H1 (cell line): ENCODE data around the gene LCA5L. TPM values are rescaled to one million over a fixed set of nuclear protein-coding genes. Genes with fewer than 3 reads are reported as not detected.
A peak's percentile ranks its signal among the peaks of the same experiment; 100 is the strongest.

Experiments
- CTCF ChIA-PET: fragments of 300-600 bp; sonication (Branson Sonifier 250); formaldehyde crosslinking; loops from one replicate; lab custom pipeline; 2021; ENCODE audit not compliant: partially characterized antibody; lab: Charles Lee
- POLR2A ChIA-PET: fragments of 300-600 bp; sonication (Branson Sonifier 250); formaldehyde crosslinking; loops from one replicate; lab custom pipeline; 2021; ENCODE audit warnings: inconsistent platforms; ENCODE audit not compliant: partially characterized antibody; lab: Charles Lee
- DNase-seq, 2 experiments: peaks; one replicate each; pipeline versions ENCODE4 v3.0.0 to v3.0.0-alpha.2; 2010 to 2022; ENCODE audit warnings: low spot score in 2 of 2, low read depth in 1 of 2, mixed read lengths in 1 of 2
- FAIRE-seq: peaks from 2 replicates; lab custom pipeline; 2011; peaks lifted over from hg19 to GRCh38; lab: Jason Lieb, UNC
- H2AFZ ChIP-seq: 2 replicates; pipeline ENCODE4 v1.8.1; 2012; ENCODE audit warnings: low read length, inconsistent platforms
- H2AK5ac ChIP-seq: 2 replicates; pipeline ENCODE4 v1.6.1; 2013; ENCODE audit warnings: low read depth, low read length
- H2BK120ac ChIP-seq: replicated peaks from 2 replicates; pipeline ENCODE3; 2013; ENCODE audit warnings: low read depth, low read length, inconsistent platforms
- H2BK12ac ChIP-seq: 2 replicates; pipeline ENCODE4 v1.6.1; 2013; ENCODE audit warnings: low read depth, low read length
- H2BK15ac ChIP-seq: 2 replicates; pipeline ENCODE4 v1.6.1; 2013; ENCODE audit warnings: low read length
- H2BK20ac ChIP-seq: 2 replicates; pipeline ENCODE4 v1.6.1; 2013; ENCODE audit warnings: low read length
- H2BK5ac ChIP-seq: 2 replicates; pipeline ENCODE4 v1.6.1; 2013; ENCODE audit warnings: low read depth, low read length
- H3K14ac ChIP-seq: 2 replicates; pipeline ENCODE4 v1.6.1; 2013; ENCODE audit warnings: inconsistent platforms; ENCODE audit not compliant: insufficient read length
- H3K18ac ChIP-seq: 2 replicates; pipeline ENCODE4 v1.6.1; 2013; ENCODE audit warnings: low read length; ENCODE audit errors: extremely low read depth
- H3K23ac ChIP-seq: 2 replicates; pipeline ENCODE4 v1.6.1; 2013; ENCODE audit warnings: inconsistent platforms; ENCODE audit not compliant: insufficient read length
- H3K23me2 ChIP-seq: 2 replicates; pipeline ENCODE4 v1.6.1; 2013; ENCODE audit warnings: low read depth, low read length
- H3K27ac ChIP-seq: 2 replicates; pipeline ENCODE4 v1.6.1; 2011; ENCODE audit warnings: low read depth, low read length, inconsistent platforms
- H3K27me3 ChIP-seq, 4 experiments: replicated peaks in 1 of 4; 1 replicate in 1 of 4; 2 replicates in 3 of 4; pipeline versions ENCODE4 v1.6.1 to v1.8.1; 2011 to 2013; ENCODE audit warnings: low read length in 3 of 4, mild to moderate bottlenecking in 3 of 4, inconsistent platforms in 2 of 4, mixed read lengths in 2 of 4, moderate library complexity in 1 of 4; ENCODE audit not compliant: control insufficient read depth in 3 of 4, insufficient read depth in 3 of 4; ENCODE audit errors: extremely low read depth in 1 of 4
- H3K36me3 ChIP-seq, 4 experiments: 2 replicates each; pipeline versions ENCODE4 v1.6.1 to v1.8.1; 2011 to 2013; ENCODE audit warnings: mild to moderate bottlenecking in 4 of 4, low read length in 3 of 4, moderate library complexity in 2 of 4, control low read depth in 1 of 4, inconsistent platforms in 1 of 4; ENCODE audit not compliant: insufficient read depth in 4 of 4, control insufficient read depth in 2 of 4
- H3K4ac ChIP-seq: replicated peaks from 2 replicates; pipeline ENCODE3; 2013; ENCODE audit warnings: low read length, low read depth, mixed read lengths, inconsistent platforms; ENCODE audit not compliant: insufficient read length
- H3K4me1 ChIP-seq, 4 experiments: replicated peaks in 1 of 4; 1 replicate in 1 of 4; 2 replicates in 3 of 4; pipeline versions ENCODE4 v1.6.1 to v1.8.1; 2011 to 2013; ENCODE audit warnings: low read length in 3 of 4, inconsistent platforms in 2 of 4, mixed read lengths in 1 of 4; ENCODE audit not compliant: insufficient read depth in 4 of 4, control insufficient read depth in 3 of 4
- H3K4me2 ChIP-seq, 2 experiments: 2 replicates each; pipeline versions ENCODE4 v1.6.1 to v1.8.1; 2011 to 2013; ENCODE audit warnings: low read depth in 2 of 2, low read length in 2 of 2, control low read depth in 1 of 2, inconsistent platforms in 1 of 2, mild to moderate bottlenecking in 1 of 2; ENCODE audit not compliant: insufficient read depth in 1 of 2
- H3K4me3 ChIP-seq, 4 experiments: fragments of 200-600, 300-600 bp in 1 of 4; sonication (generic), shearing (Covaris generic), sonication (Bioruptor Twin) in 1 of 4; 2 replicates each; pipeline versions ENCODE4 v1.5.1 to v1.8.1; 2011 to 2016; ENCODE audit warnings: low read length in 4 of 4, low read depth in 3 of 4, control low read depth in 2 of 4, inconsistent platforms in 2 of 4, mild to moderate bottlenecking in 2 of 4, mixed read lengths in 1 of 4, moderate library complexity in 1 of 4; ENCODE audit not compliant: insufficient read depth in 2 of 4; ENCODE audit errors: extremely low read depth in 1 of 4
- H3K56ac ChIP-seq: replicated peaks from 2 replicates; pipeline ENCODE3; 2013; ENCODE audit warnings: low read depth, mild to moderate bottlenecking, mixed read lengths, low read length, inconsistent platforms; ENCODE audit not compliant: insufficient read length
- H3K79me1 ChIP-seq: 2 replicates; pipeline ENCODE4 v1.6.1; 2013; ENCODE audit warnings: low read depth, low read length, control low read depth
- H3K79me2 ChIP-seq, 2 experiments: 2 replicates each; pipeline versions ENCODE4 v1.6.1 to v1.8.1; 2012 to 2013; ENCODE audit warnings: low read length in 2 of 2, mild to moderate bottlenecking in 2 of 2, inconsistent platforms in 1 of 2; ENCODE audit not compliant: insufficient read depth in 2 of 2, control insufficient read depth in 1 of 2
- H3K9ac ChIP-seq, 4 experiments: replicated peaks in 1 of 4; 1 replicate in 1 of 4; 2 replicates in 3 of 4; pipeline versions ENCODE4 v1.6.1 to v1.8.1; 2011 to 2013; ENCODE audit warnings: low read depth in 3 of 4, low read length in 3 of 4, control low read depth in 2 of 4, mild to moderate bottlenecking in 2 of 4, moderate library complexity in 2 of 4, inconsistent platforms in 1 of 4; ENCODE audit errors: extremely low read depth in 1 of 4
- H3K9me3 ChIP-seq, 2 experiments: 2 replicates each; pipeline versions ENCODE4 v1.6.1 to v1.8.1; 2012 to 2013; ENCODE audit warnings: mild to moderate bottlenecking in 2 of 2, moderate library complexity in 2 of 2, control low read depth in 1 of 2, inconsistent platforms in 1 of 2, low read depth in 1 of 2, low read length in 1 of 2, mixed read lengths in 1 of 2; ENCODE audit not compliant: insufficient read depth in 2 of 2
- H4K20me1 ChIP-seq, 2 experiments: replicated peaks in 1 of 2; 2 replicates each; pipeline versions ENCODE3 to v1.8.1; 2011 to 2013; ENCODE audit warnings: inconsistent platforms in 2 of 2, low read length in 2 of 2, mild to moderate bottlenecking in 1 of 2; ENCODE audit not compliant: insufficient read depth in 2 of 2, control insufficient read depth in 1 of 2
- H4K5ac ChIP-seq: 2 replicates; pipeline ENCODE4 v1.6.1; 2013; ENCODE audit warnings: low read length, low read depth, mixed read lengths, inconsistent platforms; ENCODE audit not compliant: insufficient read length
- H4K8ac ChIP-seq: 2 replicates; pipeline ENCODE4 v1.8.0; 2013; ENCODE audit warnings: mild to moderate bottlenecking, moderate library complexity, low read length, inconsistent platforms; ENCODE audit not compliant: insufficient read depth; ENCODE audit errors: extremely low read depth
- H4K91ac ChIP-seq: replicated peaks from 2 replicates; pipeline ENCODE3; 2013; ENCODE audit warnings: low read length, mixed read lengths, inconsistent platforms; ENCODE audit not compliant: insufficient read length
- EP300 ChIP-seq, 2 experiments: IDR thresholded peaks; 1 replicate in 1 of 2; 2 replicates in 1 of 2; pipeline ENCODE4 v1.6.1; 2011 to 2012; ENCODE audit warnings: low read depth in 2 of 2, low read length in 2 of 2, mild to moderate bottlenecking in 2 of 2, borderline replicate concordance in 1 of 2, inconsistent platforms in 1 of 2, moderate library complexity in 1 of 2
- NANOG ChIP-seq: IDR thresholded peaks from 2 replicates; pipeline ENCODE4 v1.6.1; 2011; ENCODE audit warnings: low read length, low read depth, mild to moderate bottlenecking, inconsistent platforms; ENCODE audit not compliant: insufficient read depth, poor library complexity, severe bottlenecking
- POLR2AphosphoS5 ChIP-seq: IDR thresholded peaks from 2 replicates; pipeline ENCODE4 v1.6.1; 2011; ENCODE audit warnings: low read depth, low read length
- WGBS, 2 experiments: shearing (Covaris generic) in 1 of 2; methylation state at CpG; one replicate each; pipeline versions ENCODE4 v1.1.6 to v1.1.7; 2013 to 2015; ENCODE audit warnings: low lambda C conversion rate in 2 of 2, mixed read lengths in 2 of 2, inconsistent platforms in 1 of 2, low coverage in 1 of 2, missing lambda C conversion rate in 1 of 2; ENCODE audit not compliant: insufficient replicate concordance in 2 of 2, insufficient coverage in 1 of 2, insufficient read length in 1 of 2; ENCODE audit errors: extremely low coverage in 1 of 2, missing lambda C conversion rate in 1 of 2; 5-methylcytosine and 5-hydroxymethylcytosine counted together
- polyA plus RNA-seq, 7 experiments: library from polyadenylated mRNA; depleted of rRNA in 3 of 7; stranded (reverse) in 5 of 7; unstranded in 2 of 7; fragments of >200 nt in 5 of 7; fragments of 200-250 nt in 2 of 7; gene quantifications; 1 replicate in 5 of 7; 2 replicates in 1 of 7; 4 replicates in 1 of 7; pipeline versions ENCODE4 v1.2.1 to v1.2.3, GENCODE V29; 2011 to 2013; ENCODE audit warnings: missing spikeins in 2 of 7, mixed read lengths in 2 of 7
- total RNA-seq: library from RNA; stranded (reverse); fragmentation: NEBNext Ultra II Directional; extraction: Animal tissue kit (Norgen Biotek cat#: 25700); gene quantifications from 2 replicates; pipeline ENCODE4 v1.2.1, GENCODE V29; 2021

LCA5L gene
- total and polyA plus RNA-seq, 2 of the 8 experiments (the other 6 are each of a cell fraction or from before 2014, with no cell fraction given), result 0.11 to 0.84 TPM

GRCh38 chr21:39430016-39430415, 15.6 kb downstream of the LCA5L start:
- WGBS, 2 experiments, result 92% methylated on average over 3 of the region's 3 CpGs; no CpG with 5 or more reads in 1 of the 2 experiments
- Histone ChIP-seq H3K14ac (no peak overlapping the region), H3K18ac (no peak overlapping the region), H3K79me2 (no peaks in the 10 kb centered on the region), H3K27me3 (no peaks in the 10 kb centered on the region; a peak in 1 of 7 replicates), H3K4me3 (no peak overlapping the region; a peak in 1 of 8 replicates), H2AFZ (no peak overlapping the region)
- TF ChIP-seq POLR2AphosphoS5 (no peak), NANOG (no peak), EP300 (IDR thresholded peaks at IDR 0.05; ENCODE audit: borderline replicate concordance in 1 of 2, low read depth in 2 of 2, low read length in 2 of 2) (no peak)
- TF ChIP-seq, all 59 proteins: peak for 0
- Histone ChIP-seq H3K23ac (no peak overlapping the region), H2BK15ac (no peak overlapping the region), H2AK5ac (no peak overlapping the region), H3K4me2 (no peak overlapping the region), H2BK12ac (no peak overlapping the region), H2BK20ac (peak overlapping the region; percentile 62; the same call in 1 of the 2 replicates), H3K4me1 (peaks cover 0 to 10% (median 5%) of the 10 kb centered on the region in 4 experiments; a peak in 4 of 7 replicates), H3K9ac (no peak overlapping the region), H3K4ac (no peak overlapping the region), H2BK5ac (peak overlapping the region; percentile 26), H3K27ac (no peak overlapping the region), H3K36me3 (no peaks in the 10 kb centered on the region), H3K79me1 (no peaks in the 10 kb centered on the region), H3K56ac (no peak overlapping the region), H2BK120ac (no peak overlapping the region), H4K20me1 (no peaks in the 10 kb centered on the region), H4K5ac (no peak overlapping the region), H3K9me3 (no peaks in the 10 kb centered on the region), H4K8ac (no peak overlapping the region), H3K23me2 (no peaks in the 10 kb centered on the region; the same call in 1 of the 2 replicates), H4K91ac (no peak overlapping the region)
- no peak for FAIRE-seq
- CTCF ChIA-PET, result interaction anchor here (0.6 to 5.5 kb wide), 6 partner anchors 8 to 557 kb away, joined by 3 to 54 read pairs (median 4); no protein-coding TSS in a partner anchor
- POLR2A ChIA-PET, result interaction anchor here (0.8 to 1.7 kb wide), 5 partner anchors 10 to 247 kb away, joined by 3 to 6 read pairs (median 4); partner anchors contain the start of gene PSMG1
- no peak for DNase-seq
